ENCODE measurements around the gene CLINT1.
A peak's percentile ranks its signal among the peaks of the same experiment; 100 is the strongest.

CLINT1 gene

GRCh38 chr5:157767689-157768088 is 91.3 kb downstream of the CLINT1 start:
- H3K27me3 ChIP-seq (ENCODE audit: insufficient read depth, poor library complexity, severe bottlenecking), result no peaks in the 10 kb centered on the region
- H3K4me3 ChIP-seq (ENCODE audit: severe bottlenecking), result no peak overlapping the region
- TF ChIP-seq CTCF (IDR thresholded peaks at IDR 0.05; ENCODE audit: poor library complexity, severe bottlenecking), result no peak
- H3K27ac ChIP-seq (ENCODE audit: poor library complexity, severe bottlenecking), result peak overlapping the region; percentile 6
- H3K4me1 ChIP-seq (ENCODE audit: insufficient read depth, poor library complexity, severe bottlenecking), result peaks cover 5% of the 10 kb centered on the region
- DNase-seq (ENCODE audit: low spot score) (no peak), ATAC-seq (ENCODE audit: low read depth) (no peak)
- H3K36me3 ChIP-seq (ENCODE audit: low read depth), result no peaks in the 10 kb centered on the region
- no peaks in the 10 kb centered on the region for H3K9me3 ChIP-seq (ENCODE audit: severe bottlenecking)

GRCh38 chr5:157766902-157767301 is 92.0 kb downstream of the CLINT1 start:
- Histone ChIP-seq H3K4me3 (ENCODE audit: severe bottlenecking) (no peak overlapping the region), H3K4me1 (ENCODE audit: insufficient read depth, poor library complexity, severe bottlenecking) (peaks cover 5% of the 10 kb centered on the region), H3K27me3 (ENCODE audit: insufficient read depth, poor library complexity, severe bottlenecking) (no peaks in the 10 kb centered on the region), H3K36me3 (ENCODE audit: low read depth) (no peaks in the 10 kb centered on the region), H3K27ac (ENCODE audit: poor library complexity, severe bottlenecking) (no peak overlapping the region), H3K9me3 (ENCODE audit: severe bottlenecking) (no peaks in the 10 kb centered on the region)
- no peak for ATAC-seq (ENCODE audit: low read depth)
- no peak for TF ChIP-seq CTCF (IDR thresholded peaks at IDR 0.05; ENCODE audit: poor library complexity, severe bottlenecking)
- DNase-seq (ENCODE audit: low spot score), result no peak

- DNase-seq (ENCODE audit: low spot score), result no peak
Measured at GRCh38 chr5:157766442-157766841, 92.5 kb downstream of the CLINT1 start.

DNA sequence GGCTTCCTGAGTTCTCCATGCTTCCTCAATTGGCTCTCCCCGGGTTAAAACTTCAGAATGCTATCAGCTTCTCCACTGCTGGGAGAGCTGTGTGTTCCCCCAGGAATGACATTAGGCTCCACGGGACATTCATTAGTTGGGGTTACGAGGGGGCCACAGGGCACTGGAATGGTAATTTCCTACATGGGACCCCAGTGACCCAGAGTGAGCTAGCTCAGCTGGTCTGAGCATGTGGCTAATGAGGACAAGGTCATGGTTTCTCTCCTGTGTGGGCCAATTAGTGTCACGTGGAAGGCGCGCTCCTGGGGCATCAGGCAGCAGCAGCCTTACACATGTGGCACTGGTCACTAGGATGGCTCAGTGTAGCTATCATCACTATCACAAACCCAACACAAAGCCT is 94.4 kb downstream of the CLINT1 start:
- Histone ChIP-seq H3K9me3 (ENCODE audit: severe bottlenecking) (no peaks in the 10 kb centered on the region), H3K27me3 (ENCODE audit: insufficient read depth, poor library complexity, severe bottlenecking) (no peaks in the 10 kb centered on the region), H3K36me3 (ENCODE audit: low read depth) (peaks cover 9% of the 10 kb centered on the region; the same call in 1 of the 2 replicates), H3K4me1 (ENCODE audit: insufficient read depth, poor library complexity, severe bottlenecking) (peaks cover 5% of the 10 kb centered on the region), H3K27ac (ENCODE audit: poor library complexity, severe bottlenecking) (no peak overlapping the region), H3K4me3 (ENCODE audit: severe bottlenecking) (no peak overlapping the region)
- no peak for DNase-seq (ENCODE audit: low spot score)
- TF ChIP-seq CTCF (IDR thresholded peaks at IDR 0.05; ENCODE audit: poor library complexity, severe bottlenecking), result no peak
- ATAC-seq (ENCODE audit: low read depth), result no peak

More at GRCh38 chr5:157766442-157766841, 92.5 kb downstream of the CLINT1 start:
- Histone ChIP-seq H3K36me3 (ENCODE audit: low read depth) (no peaks in the 10 kb centered on the region), H3K27ac (ENCODE audit: poor library complexity, severe bottlenecking) (no peak overlapping the region), H3K4me1 (ENCODE audit: insufficient read depth, poor library complexity, severe bottlenecking) (peaks cover 5% of the 10 kb centered on the region), H3K27me3 (ENCODE audit: insufficient read depth, poor library complexity, severe bottlenecking) (no peaks in the 10 kb centered on the region), H3K4me3 (ENCODE audit: severe bottlenecking) (no peak overlapping the region), H3K9me3 (ENCODE audit: severe bottlenecking) (no peaks in the 10 kb centered on the region)
- no peak for ATAC-seq (ENCODE audit: low read depth)
- no peak for TF ChIP-seq CTCF (IDR thresholded peaks at IDR 0.05; ENCODE audit: poor library complexity, severe bottlenecking)

- DNase-seq (ENCODE audit: low spot score) (no peak), ATAC-seq (ENCODE audit: low read depth) (peak; percentile 92)
- TF ChIP-seq CTCF (IDR thresholded peaks at IDR 0.05; ENCODE audit: poor library complexity, severe bottlenecking), result peak; percentile 95
- Histone ChIP-seq H3K9me3 (ENCODE audit: severe bottlenecking) (no peaks in the 10 kb centered on the region), H3K27me3 (ENCODE audit: insufficient read depth, poor library complexity, severe bottlenecking) (no peaks in the 10 kb centered on the region), H3K27ac (ENCODE audit: poor library complexity, severe bottlenecking) (no peak overlapping the region), H3K4me3 (ENCODE audit: severe bottlenecking) (no peak overlapping the region), H3K4me1 (ENCODE audit: insufficient read depth, poor library complexity, severe bottlenecking) (no peaks in the 10 kb centered on the region), H3K36me3 (ENCODE audit: low read depth) (peaks cover 24% of the 10 kb centered on the region)
Measured at GRCh38 chr5:157761690-157762621, 97.0 kb downstream of the CLINT1 start.
